ENCODE measurements around the gene ORC3. TPM values are rescaled to one million over a fixed set of nuclear protein-coding genes. Genes with fewer than 3 reads are reported as not detected.
A peak's percentile ranks its signal among the peaks of the same experiment; 100 is the strongest.
"Not testable (repeated sequence)": the region's sequence is repeated elsewhere in the genome, so short reads cannot be mapped to it uniquely, and the experiment has no call there.

Gene ORC3
- total RNA-seq, 1 donor from 2014 or later, result 29.7 TPM

DNA sequence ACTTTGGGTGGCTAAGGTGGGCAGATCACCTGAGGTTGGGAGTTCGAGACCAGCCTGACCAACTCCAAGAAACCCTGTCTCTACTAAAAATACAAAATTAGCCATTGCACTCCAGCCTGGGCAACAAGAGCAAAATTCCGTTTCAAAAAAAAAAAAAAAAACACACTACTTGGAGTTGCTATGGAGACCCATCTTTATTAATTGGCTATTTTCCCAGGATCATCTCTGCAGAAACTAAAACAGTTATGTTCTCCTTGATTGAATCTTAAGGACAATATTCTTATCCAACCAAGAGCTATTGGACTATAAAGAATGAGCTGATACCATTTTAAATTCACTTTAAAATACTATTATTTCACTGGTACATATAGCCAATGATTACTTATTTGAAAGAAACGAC is 97.4 kb downstream of the ORC3 start:
- TF ChIP-seq, protein P1, sequence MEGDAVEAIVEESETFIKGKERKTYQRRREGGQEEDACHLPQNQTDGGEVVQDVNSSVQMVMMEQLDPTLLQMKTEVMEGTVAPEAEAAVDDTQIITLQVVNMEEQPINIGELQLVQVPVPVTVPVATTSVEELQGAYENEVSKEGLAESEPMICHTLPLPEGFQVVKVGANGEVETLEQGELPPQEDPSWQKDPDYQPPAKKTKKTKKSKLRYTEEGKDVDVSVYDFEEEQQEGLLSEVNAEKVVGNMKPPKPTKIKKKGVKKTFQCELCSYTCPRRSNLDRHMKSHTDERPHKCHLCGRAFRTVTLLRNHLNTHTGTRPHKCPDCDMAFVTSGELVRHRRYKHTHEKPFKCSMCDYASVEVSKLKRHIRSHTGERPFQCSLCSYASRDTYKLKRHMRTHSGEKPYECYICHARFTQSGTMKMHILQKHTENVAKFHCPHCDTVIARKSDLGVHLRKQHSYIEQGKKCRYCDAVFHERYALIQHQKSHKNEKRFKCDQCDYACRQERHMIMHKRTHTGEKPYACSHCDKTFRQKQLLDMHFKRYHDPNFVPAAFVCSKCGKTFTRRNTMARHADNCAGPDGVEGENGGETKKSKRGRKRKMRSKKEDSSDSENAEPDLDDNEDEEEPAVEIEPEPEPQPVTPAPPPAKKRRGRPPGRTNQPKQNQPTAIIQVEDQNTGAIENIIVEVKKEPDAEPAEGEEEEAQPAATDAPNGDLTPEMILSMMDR (conservative IDR thresholded peaks at IDR 0.05; ENCODE audit: low read depth, low read length), result no peak

DNA sequence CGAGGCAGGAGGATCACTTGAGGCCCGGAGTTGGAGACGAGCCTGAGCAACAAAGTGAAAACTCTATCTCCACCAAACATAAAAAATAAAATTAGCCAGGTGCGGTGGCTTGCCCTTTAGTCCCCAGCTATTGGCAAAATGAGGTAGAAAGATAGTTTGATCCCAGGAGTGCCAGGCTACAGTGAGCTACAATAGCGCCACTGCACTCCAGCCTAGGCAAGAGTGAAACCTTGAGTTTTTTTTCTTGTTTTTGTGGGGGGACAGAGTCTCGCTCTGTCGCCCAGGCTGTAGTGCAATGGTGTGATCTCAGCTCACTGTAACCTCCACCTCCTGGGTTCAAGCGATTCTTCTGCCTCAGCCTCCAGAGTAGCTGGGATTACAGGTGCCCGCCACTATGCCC is 98.0 kb downstream of the ORC3 start:
- DNase-seq (ENCODE audit: low read depth); H3K4me3 ChIP-seq (ENCODE audit: low read depth, low read length): not testable (repeated sequence)

More for the DNA sequence above, 97.4 kb downstream of the ORC3 start:
- DNase-seq (ENCODE audit: low read depth), result no peak
- H3K4me3 ChIP-seq (ENCODE audit: low read depth, low read length), result no peak overlapping the region

DNA sequence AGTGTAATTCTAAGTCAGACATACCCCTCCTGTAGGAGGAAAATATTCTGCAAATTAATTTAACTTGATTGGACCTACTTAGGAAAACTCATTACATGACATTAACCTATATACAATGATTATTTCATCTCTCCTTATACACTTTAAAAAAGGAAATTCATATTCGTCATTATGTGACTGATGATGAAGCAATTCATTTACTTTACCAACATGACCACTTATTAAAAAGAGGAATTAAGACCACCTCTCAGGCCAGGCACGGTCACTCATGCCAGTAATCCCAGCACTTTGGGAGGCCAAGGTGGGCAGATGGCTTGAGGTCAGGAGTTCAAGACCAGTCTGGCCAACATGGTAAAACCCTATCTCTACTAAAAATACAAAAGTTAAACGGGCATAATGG is 100.5 kb downstream of the ORC3 start:
- H3K4me3 ChIP-seq (ENCODE audit: low read depth, low read length), result no peak overlapping the region
- TF ChIP-seq, protein P1 (conservative IDR thresholded peaks at IDR 0.05; ENCODE audit: low read depth, low read length), result no peak
- DNase-seq (ENCODE audit: low read depth), result no peak

DNA sequence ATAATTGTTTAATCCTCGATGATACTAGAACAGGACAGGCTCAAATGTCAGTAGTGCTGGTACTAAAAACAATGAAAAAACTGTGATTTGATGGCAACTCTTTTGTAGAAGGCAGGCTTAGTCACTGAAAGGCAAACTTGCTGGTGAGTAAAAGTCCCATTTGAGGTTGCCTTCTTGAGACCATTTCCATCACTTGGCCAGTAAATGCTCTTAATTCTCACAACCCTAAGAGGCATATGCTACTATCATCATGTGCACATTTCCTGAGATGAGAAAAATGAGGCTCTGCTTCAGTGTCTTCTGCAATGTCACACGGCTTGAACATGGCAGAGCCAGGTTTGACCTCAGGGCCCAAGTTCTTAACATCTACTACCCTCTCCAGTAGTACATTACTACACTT is 102.2 kb downstream of the ORC3 start:
- DNase-seq (ENCODE audit: low read depth), result no peak
- TF ChIP-seq, protein P1 (conservative IDR thresholded peaks at IDR 0.05; ENCODE audit: low read depth, low read length), result no peak
- no peak overlapping the region for H3K4me3 ChIP-seq (ENCODE audit: low read depth, low read length)

DNA sequence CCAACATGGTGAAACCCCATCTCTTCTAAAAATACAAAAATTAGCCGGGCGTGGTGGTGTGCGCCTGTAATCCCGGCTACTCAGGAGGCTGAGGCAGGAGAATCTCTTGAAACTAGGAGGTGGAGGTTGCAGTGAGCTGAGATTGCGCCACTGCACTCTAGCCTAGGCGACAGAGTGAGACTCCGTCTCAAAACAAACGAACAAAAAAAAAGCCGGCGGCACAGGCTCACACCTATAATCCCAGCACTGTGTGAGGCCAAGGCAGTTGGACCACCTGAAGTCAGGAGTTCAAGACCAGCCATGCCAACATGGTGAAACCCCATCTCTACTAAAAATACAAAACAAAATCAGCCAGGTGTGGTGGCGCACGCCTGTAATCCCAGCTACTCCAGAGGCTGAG is 106.9 kb downstream of the ORC3 start:
- not testable (repeated sequence) for DNase-seq (ENCODE audit: low read depth); H3K4me3 ChIP-seq (ENCODE audit: low read depth, low read length)

DNA sequence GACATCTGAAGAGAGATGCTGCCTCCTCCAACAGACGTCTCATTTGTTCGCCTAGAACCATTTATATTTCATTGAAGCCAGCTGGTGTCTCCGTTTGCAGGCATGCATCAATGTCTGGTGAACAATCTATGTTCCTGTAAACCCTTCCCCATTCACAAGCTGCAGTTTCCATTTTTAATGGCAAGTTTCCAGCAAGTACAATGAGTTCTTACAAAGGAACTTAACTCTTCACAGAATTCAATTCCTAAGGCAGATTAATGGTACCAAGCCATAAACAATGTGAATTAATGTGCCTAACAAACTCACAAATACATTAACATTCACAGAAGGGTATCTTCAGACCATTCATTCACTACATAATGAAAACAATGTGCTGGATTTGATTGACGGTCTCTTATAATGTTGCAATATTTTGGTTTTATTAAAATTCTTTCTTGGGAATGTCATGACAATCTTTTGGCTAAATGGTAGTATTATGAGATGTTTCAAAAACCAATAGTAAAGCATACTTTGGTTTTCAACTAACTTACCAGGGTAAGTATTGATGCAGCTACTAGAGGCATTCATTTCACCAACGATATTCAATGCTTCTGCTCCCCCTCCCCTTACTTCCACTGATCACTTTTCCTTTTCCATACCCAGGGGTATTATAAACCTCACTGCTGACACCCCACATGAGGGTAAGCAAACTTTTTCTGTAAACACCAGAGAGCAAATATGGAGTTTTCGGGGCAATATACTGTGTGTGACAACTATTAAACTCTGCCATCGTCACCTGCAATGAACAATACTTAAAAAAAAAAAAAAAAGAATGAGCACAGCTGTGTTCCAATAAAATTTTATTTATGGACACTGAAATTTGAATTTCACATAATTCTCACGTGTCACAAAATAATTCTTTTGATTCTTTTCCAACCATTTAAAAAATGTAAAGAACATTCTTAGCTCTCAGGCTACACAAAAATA is 107.9 kb downstream of the ORC3 start:
- DNase-seq (ENCODE audit: low read depth), result no peak
- H3K4me3 ChIP-seq (ENCODE audit: low read depth, low read length), result peak overlapping the region; percentile 95
- TF ChIP-seq, protein P1 (conservative IDR thresholded peaks at IDR 0.05; ENCODE audit: low read depth, low read length), result no peak

DNA sequence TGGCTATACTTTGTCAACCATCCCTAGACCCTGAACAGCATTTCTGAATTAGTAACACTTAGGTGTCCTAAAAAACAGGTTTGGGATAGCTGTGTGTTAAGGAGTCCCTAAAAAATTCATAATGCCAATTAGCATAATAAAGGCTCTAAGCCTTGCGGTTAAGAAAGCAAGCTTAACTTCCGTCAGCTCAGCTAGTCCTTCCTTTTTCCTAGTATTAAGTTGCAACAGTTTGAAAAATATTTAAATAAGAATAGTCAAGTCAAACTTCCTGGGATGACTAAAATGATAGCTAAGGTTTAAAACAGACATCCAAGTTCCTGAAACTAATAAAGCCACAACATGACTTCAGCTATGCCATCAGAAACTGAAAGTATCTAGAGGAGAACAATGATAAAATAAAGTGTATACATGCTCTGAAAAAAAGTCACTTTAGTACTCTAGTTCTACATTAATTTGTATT is 108.6 kb downstream of the ORC3 start:
- DNase-seq (ENCODE audit: low read depth), result no peak
- TF ChIP-seq, protein P1 (conservative IDR thresholded peaks at IDR 0.05; ENCODE audit: low read depth, low read length), result no peak

DNA sequence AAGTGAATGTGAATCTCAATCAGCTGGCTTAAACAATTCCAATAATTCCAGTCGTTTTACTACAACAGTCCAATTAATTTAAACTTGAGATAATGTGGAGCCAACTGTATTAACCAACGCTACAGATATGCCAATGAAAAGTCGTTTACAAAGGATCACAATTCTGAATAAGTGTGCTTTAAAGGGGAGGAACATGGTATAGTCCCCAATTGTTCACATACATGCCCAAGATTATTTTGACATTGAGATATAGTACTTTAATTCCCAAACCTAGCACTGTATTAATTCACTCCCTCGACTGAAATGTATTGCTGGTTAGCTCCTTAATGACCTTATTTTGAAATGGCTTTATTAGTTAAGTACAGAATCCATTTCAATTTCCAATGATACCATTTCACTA is 109.6 kb downstream of the ORC3 start:
- TF ChIP-seq, protein P1 (conservative IDR thresholded peaks at IDR 0.05; ENCODE audit: low read depth, low read length), result no peak
- DNase-seq (ENCODE audit: low read depth), result no peak
- peak overlapping the region; percentile 95 for H3K4me3 ChIP-seq (ENCODE audit: low read depth, low read length)

More for the DNA sequence above, 108.6 kb downstream of the ORC3 start:
- peak overlapping the region; percentile 95 for H3K4me3 ChIP-seq (ENCODE audit: low read depth, low read length)

All from epithelial cell of proximal tubule (primary cell).